Activated naive CD4-positive, alpha-beta T cell treated with anti-CD3 and anti-CD28 coated beads, Interleukin-2, amount 50 U/mL, for 24 hours (primary cell): ENCODE data around the gene MAP10.

ENCODE experiments used
- H3K27ac Mint-ChIP-seq: one replicate; pipeline ENCODE4 v1.8.0; 2021; ENCODE audit warnings: mild to moderate bottlenecking, mixed read lengths
- H3K27me3 Mint-ChIP-seq: one replicate; pipeline ENCODE4 v1.8.0; 2021; ENCODE audit warnings: mixed read lengths
- H3K36me3 Mint-ChIP-seq: one replicate; pipeline ENCODE4 v1.8.0; 2021; ENCODE audit warnings: mixed read lengths
- H3K4me1 Mint-ChIP-seq: one replicate; pipeline ENCODE4 v1.8.0; 2021; ENCODE audit warnings: mixed read lengths
- H3K4me3 Mint-ChIP-seq: one replicate; pipeline ENCODE4 v1.8.0; 2021; ENCODE audit warnings: mild to moderate bottlenecking, mixed read lengths
- H3K9me3 Mint-ChIP-seq: one replicate; pipeline ENCODE4 v1.8.0; 2021; ENCODE audit warnings: mixed read lengths

The MAP10 gene

DNA sequence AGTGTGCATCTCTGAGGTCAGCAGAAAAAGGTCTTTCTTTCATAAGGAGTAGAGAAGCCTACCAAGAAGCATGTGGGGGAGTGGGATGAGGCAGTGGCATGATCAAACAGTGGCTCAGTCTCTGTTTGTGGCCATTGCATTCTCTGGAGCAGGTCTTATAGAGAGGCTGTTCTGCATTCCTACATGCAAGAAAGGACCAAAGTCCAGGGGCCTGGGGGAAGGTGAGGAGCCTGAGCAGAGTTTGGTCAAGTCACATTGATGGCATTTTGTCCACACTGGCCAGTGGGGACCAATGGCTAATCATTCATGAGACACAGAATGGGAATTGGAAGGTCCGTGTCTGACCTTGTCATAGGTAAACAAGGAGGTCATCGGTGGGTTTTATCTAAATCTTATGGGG, 25.4 kb downstream of the MAP10 start:
- Mint-ChIP-seq H3K27me3 (no peaks in the 10 kb centered on the region), H3K4me3 (no peak overlapping the region), H3K9me3 (no peaks in the 10 kb centered on the region)

DNA sequence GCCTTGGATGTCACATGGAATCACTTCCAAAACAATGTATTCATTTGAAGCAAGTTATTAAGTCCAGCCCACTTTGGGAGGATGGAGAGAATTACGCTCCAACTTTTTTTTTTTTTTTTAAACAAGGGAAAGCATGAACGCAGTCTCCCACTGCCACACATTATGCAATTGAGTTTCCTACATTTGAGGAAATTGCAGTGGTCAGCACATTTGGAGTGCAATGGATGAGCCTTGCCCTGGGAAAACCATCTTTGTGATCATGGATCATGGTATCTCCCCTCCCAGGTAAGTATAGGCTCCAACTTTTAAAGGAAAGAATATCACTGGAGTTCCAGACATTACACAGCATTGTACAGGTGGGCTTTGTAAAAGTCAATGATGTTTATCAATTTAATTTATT, 26.7 kb downstream of the MAP10 start:
- no peaks in the 10 kb centered on the region for H3K9me3 Mint-ChIP-seq

More for the DNA sequence above, 25.4 kb downstream of the MAP10 start:
- H3K27ac Mint-ChIP-seq = no peak overlapping the region
- H3K36me3 Mint-ChIP-seq = no peaks in the 10 kb centered on the region
- H3K4me1 Mint-ChIP-seq = peaks cover 4% of the 10 kb centered on the region

GRCh38 chr1:232834066-232834465, 28.9 kb downstream of the MAP10 start:
- Mint-ChIP-seq H3K4me3 (no peak overlapping the region), H3K9me3 (no peaks in the 10 kb centered on the region), H3K27ac (no peak overlapping the region), H3K27me3 (no peaks in the 10 kb centered on the region), H3K4me1 (peaks cover 4% of the 10 kb centered on the region), H3K36me3 (no peaks in the 10 kb centered on the region)

More for the DNA sequence above, 26.7 kb downstream of the MAP10 start:
- Mint-ChIP-seq H3K27me3 (no peaks in the 10 kb centered on the region), H3K36me3 (no peaks in the 10 kb centered on the region), H3K27ac (no peak overlapping the region), H3K4me3 (no peak overlapping the region), H3K4me1 (peaks cover 4% of the 10 kb centered on the region)

DNA sequence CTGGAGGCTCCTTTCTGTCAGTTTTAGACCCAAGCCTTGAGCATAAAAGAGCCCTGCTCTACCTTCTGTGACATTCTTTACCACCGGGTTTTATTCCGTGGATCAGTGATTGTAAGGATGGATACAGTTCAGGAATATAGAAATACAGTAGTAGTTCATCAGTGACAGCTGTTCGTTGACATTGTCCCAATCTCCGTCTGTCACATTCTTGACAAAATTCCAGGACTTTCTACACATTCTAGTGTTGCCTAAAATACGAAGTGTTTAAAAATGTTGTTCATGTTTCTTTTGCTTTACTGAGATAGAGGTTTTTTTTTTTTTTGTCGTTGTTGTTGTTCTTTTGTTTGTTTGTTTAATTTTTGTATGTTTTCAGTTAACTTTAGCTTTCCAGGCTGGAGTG, 29.9 kb downstream of the MAP10 start:
- H3K36me3 Mint-ChIP-seq = no peaks in the 10 kb centered on the region
- no peaks in the 10 kb centered on the region for H3K27me3 Mint-ChIP-seq
- no peak overlapping the region for H3K4me3 Mint-ChIP-seq
- H3K27ac Mint-ChIP-seq = no peak overlapping the region
- peaks cover 4% of the 10 kb centered on the region for H3K9me3 Mint-ChIP-seq
- H3K4me1 Mint-ChIP-seq = peaks cover 4% of the 10 kb centered on the region

DNA sequence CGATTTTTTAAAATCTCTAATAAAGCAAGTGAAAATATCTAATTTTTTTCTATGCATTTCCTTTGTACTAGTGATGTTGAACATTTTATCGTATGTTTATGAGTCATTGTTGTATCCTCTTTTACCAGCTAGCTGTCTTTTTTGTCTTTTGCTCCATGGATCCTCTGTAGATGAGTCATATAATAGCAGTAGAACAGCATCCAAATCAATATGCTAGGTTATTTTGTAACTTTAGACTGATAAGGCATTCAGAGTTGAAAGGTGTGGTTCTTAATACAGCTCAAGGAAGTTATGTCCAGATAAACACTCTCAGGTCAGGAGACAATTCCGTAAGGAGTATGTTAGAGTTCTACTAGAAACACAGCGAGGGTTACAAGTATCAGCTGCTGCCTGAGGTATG, 31.9 kb downstream of the MAP10 start:
- Mint-ChIP-seq H3K4me1 (peaks cover 4% of the 10 kb centered on the region), H3K9me3 (peaks cover 15% of the 10 kb centered on the region), H3K36me3 (no peaks in the 10 kb centered on the region), H3K27me3 (no peaks in the 10 kb centered on the region), H3K4me3 (no peak overlapping the region), H3K27ac (no peak overlapping the region)

DNA sequence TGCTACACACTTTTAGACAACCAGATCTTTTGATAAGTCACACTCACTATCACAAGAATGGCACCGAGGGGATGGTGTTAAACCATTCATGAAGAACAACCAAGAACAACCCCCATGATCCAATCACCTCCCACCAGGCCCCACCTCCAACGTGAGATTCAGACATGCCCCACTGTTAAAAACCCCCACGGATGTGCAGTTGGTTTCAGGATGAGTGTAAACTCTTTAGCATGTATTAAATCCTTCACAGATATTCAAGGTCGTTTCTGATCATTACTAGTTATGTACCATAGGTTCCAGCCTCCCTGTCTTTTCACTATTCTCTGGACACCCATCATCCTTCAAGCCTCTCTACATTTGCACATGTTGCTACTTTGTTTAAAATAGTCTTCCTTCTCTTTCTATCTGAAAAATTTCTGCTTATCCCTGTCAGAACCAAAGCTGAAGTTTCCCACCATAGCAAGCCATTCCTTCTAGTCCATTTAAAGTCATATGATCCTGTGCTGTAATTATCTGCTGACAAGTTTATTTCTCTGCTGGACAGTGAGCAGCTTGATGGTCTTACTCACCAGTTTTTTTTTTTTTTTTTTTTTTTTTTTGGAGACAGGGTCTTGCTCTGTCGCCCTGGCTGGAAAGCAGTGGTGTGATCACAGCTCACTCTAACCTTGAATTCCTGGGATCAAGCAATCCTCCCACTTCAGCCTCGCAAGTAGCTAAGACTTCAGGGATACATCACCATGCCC, 36.8 kb downstream of the MAP10 start:
- Mint-ChIP-seq H3K4me3 (no peak overlapping the region), H3K27me3 (no peaks in the 10 kb centered on the region), H3K36me3 (no peaks in the 10 kb centered on the region), H3K9me3 (peaks cover 17% of the 10 kb centered on the region), H3K4me1 (no peaks in the 10 kb centered on the region), H3K27ac (no peak overlapping the region)

- Mint-ChIP-seq H3K36me3 (no peaks in the 10 kb centered on the region), H3K27me3 (no peaks in the 10 kb centered on the region), H3K4me1 (no peaks in the 10 kb centered on the region), H3K4me3 (no peak overlapping the region), H3K27ac (no peak overlapping the region), H3K9me3 (peaks cover 17% of the 10 kb centered on the region)
Measured at GRCh38 chr1:232844791-232845190, 39.6 kb downstream of the MAP10 start.

DNA sequence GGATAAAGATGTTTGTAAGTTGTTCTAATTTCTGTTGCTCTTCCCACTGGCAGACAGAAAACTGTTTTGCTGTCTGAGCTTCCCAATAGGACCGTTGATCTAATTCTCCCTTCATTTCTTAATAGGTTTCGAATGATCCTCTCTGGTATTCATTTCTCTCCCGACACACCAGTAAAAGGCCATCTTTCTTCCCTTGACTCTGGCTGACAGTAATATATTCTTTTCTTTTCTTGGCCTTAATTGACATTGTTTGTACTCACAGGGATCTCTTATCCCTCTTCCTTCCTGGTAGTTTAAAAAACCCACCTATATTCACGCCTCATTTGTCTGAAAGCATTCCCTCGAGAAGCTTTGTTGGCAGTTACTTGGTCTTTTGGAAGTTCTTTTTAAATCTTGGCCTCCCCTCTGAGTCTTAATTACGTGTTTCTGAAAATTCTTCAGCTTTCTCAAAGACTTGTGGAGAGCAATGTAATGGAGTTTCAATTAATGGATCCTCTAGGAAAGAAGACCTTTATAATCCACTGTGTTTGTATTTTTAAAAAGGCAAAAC, 40.3 kb downstream of the MAP10 start:
- Mint-ChIP-seq H3K27me3 (no peaks in the 10 kb centered on the region), H3K4me3 (no peak overlapping the region), H3K4me1 (no peaks in the 10 kb centered on the region), H3K36me3 (no peaks in the 10 kb centered on the region), H3K9me3 (peaks cover 13% of the 10 kb centered on the region), H3K27ac (no peak overlapping the region)

DNA sequence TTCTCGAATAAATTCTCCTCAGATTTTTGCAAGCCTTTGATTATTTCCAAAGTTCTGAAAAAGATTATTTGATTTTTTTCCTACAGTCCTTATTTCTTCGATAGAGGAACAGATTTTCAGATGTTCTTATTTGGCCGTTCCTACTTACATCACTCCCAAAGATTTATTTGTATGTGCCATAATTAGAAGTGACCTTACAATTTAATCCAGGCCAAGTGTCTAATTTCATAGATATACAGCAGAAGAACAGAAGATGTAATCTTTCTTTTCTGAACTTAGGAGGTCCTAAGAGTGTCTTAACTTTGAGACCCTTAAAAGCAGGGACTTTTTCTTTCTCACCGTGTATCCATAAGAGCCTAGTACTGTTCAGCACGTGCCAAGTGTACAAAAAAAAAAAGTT, 46.3 kb downstream of the MAP10 start:
- H3K4me3 Mint-ChIP-seq = no peak overlapping the region
- H3K36me3 Mint-ChIP-seq = no peaks in the 10 kb centered on the region
- H3K27me3 Mint-ChIP-seq = no peaks in the 10 kb centered on the region
- H3K27ac Mint-ChIP-seq = no peak overlapping the region
- H3K9me3 Mint-ChIP-seq = no peaks in the 10 kb centered on the region
- H3K4me1 Mint-ChIP-seq = no peaks in the 10 kb centered on the region

- no peak overlapping the region for H3K27ac Mint-ChIP-seq
Measured at GRCh38 chr1:232853994-232854797, 49.0 kb downstream of the MAP10 start.

DNA sequence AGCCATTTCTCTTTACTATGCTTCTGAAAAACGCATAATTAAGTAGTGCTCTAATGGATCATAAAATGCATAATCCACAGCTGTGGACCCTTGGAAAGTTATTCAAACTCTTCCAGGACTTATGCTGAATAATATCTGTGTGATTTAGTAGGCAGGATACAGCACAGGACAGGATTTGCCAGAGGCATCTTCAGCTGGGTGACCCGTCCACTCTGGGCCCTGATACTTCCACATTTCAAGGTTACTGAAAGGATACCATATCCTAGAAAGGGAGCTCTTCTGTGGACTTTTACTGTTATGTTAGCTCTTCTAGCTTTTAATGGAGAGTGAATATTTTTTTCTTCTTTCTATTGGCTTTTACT, 49.6 kb downstream of the MAP10 start:
- H3K4me1 Mint-ChIP-seq = no peaks in the 10 kb centered on the region
- H3K36me3 Mint-ChIP-seq = no peaks in the 10 kb centered on the region
- H3K27ac Mint-ChIP-seq = no peak overlapping the region
- H3K9me3 Mint-ChIP-seq = no peaks in the 10 kb centered on the region
- H3K27me3 Mint-ChIP-seq = no peaks in the 10 kb centered on the region
- no peak overlapping the region for H3K4me3 Mint-ChIP-seq

More at GRCh38 chr1:232853994-232854797, 49.0 kb downstream of the MAP10 start:
- Mint-ChIP-seq H3K27me3 (no peaks in the 10 kb centered on the region), H3K9me3 (no peaks in the 10 kb centered on the region), H3K4me1 (no peaks in the 10 kb centered on the region), H3K36me3 (no peaks in the 10 kb centered on the region), H3K4me3 (no peak overlapping the region)

DNA sequence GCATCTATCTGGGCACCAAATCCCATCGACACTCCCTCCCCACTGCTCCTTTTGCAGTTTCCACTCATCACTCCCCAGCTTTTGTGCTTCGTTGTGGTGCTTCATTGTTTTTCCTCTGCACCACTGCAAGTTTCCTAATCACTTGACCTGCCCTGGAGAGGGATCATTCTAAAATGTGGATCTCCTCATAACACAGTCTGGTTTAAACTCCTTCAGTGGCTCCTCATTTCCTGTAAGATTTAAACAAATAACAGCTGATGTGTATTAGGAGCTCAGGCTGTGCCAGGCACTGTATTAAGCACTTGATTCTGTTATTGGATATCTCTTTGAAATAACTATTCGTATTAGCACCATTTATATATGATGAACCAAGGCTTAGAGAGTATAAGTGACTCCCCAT, 51.3 kb downstream of the MAP10 start:
- no peaks in the 10 kb centered on the region for H3K36me3 Mint-ChIP-seq
- no peaks in the 10 kb centered on the region for H3K9me3 Mint-ChIP-seq
- no peaks in the 10 kb centered on the region for H3K27me3 Mint-ChIP-seq
- H3K27ac Mint-ChIP-seq = no peak overlapping the region
- H3K4me1 Mint-ChIP-seq = no peaks in the 10 kb centered on the region
- no peak overlapping the region for H3K4me3 Mint-ChIP-seq
